Esophagus muscularis mucosa (tissue), 4 donors: ENCODE results near the gene APH1A. TPM values are rescaled to one million over a fixed set of nuclear protein-coding genes. Genes with fewer than 3 reads are reported as not detected.
"Not testable (repeated sequence)": the region's sequence is repeated elsewhere in the genome, so short reads cannot be mapped to it uniquely, and the experiment has no call there.

ENCODE experiments used
- DNase-seq: peaks from one replicate; pipeline ENCODE4 v3.0.0-alpha.2; 2017; ENCODE audit errors: extremely low spot score
- H3K27ac ChIP-seq, 4 donors: fragments of 200-600 bp; sonication (generic); replicated peaks in 1 of 4; 1 replicate in 3 of 4; 2 replicates in 1 of 4; pipeline ENCODE4 v1.5.1; 2016 to 2019; ENCODE audit warnings: mild to moderate bottlenecking in 1 of 4
- H3K27me3 ChIP-seq, 4 donors: fragments of 200-600 bp; sonication (generic); one replicate each; pipeline versions ENCODE4 v1.5.1 to v1.6.0; 2016 to 2019
- H3K36me3 ChIP-seq, 4 donors: fragments of 200-600 bp; sonication (generic); one replicate each; pipeline ENCODE4 v1.5.1; 2016 to 2019
- H3K4me1 ChIP-seq, 4 donors: fragments of 200-600 bp; sonication (generic); one replicate each; pipeline ENCODE4 v1.5.1; 2016 to 2019
- H3K4me3 ChIP-seq, 4 donors: fragments of 200-600 bp; sonication (generic); 1 replicate in 2 of 4; 2 replicates in 2 of 4; pipeline ENCODE4 v1.5.1; 2016 to 2019; ENCODE audit warnings: mild to moderate bottlenecking in 4 of 4, moderate library complexity in 1 of 4
- H3K9me3 ChIP-seq, 4 donors: fragments of 200-600 bp; sonication (generic); 1 replicate in 3 of 4; 2 replicates in 1 of 4; pipeline ENCODE4 v1.5.1; 2016 to 2019
- CTCF ChIP-seq, 3 experiments: fragments of 200-600 bp in 2 of 3; fragments of 450-650 bp in 1 of 3; sonication (generic) in 2 of 3; IDR thresholded peaks; one replicate each; pipeline ENCODE4 v1.5.1; 2017 to 2019; ENCODE audit warnings: antibody characterized with exemption in 3 of 3, mild to moderate bottlenecking in 2 of 3, moderate library complexity in 1 of 3
- EP300 ChIP-seq: sonication (generic); formaldehyde crosslinking; IDR thresholded peaks from one replicate; pipeline ENCODE4 v1.6.1; 2017; ENCODE audit warnings: antibody characterized with exemption
- POLR2A ChIP-seq: fragments of 450-650 bp; IDR thresholded peaks from one replicate; pipeline ENCODE4 v1.6.1; 2017; ENCODE audit warnings: antibody characterized with exemption, moderate library complexity, mild to moderate bottlenecking, low read depth
- POLR2AphosphoS5 ChIP-seq, 2 donors: sonication (generic); formaldehyde crosslinking; IDR thresholded peaks; one replicate each; pipeline ENCODE4 v1.6.1; 2017; ENCODE audit warnings: antibody characterized with exemption in 2 of 2
- WGBS: methylation state at CpG from one replicate; pipeline ENCODE4 v1.1.5; 2018; 5-methylcytosine and 5-hydroxymethylcytosine counted together
- intact Hi-C: fragments of 100-400 bp; cut with DNase I; formaldehyde crosslinking; loops from one replicate; pipeline ENCODE4 v1.15.1; 2023
- total RNA-seq, 4 donors: library from RNA; depleted of rRNA; stranded (reverse); fragments of >200 nt; gene quantifications; one replicate each; pipeline versions ENCODE4 v1.1.0 to v1.2.1, GENCODE V29; 2016

The APH1A gene
- total RNA-seq, 4 donors from 2014 or later = 36.1 to 63.5 (median 49.7) TPM

- intact Hi-C loops = loop anchor here (2.0 kb wide), 1 partner anchor 24 kb away; no protein-coding TSS in a partner anchor
- 27% methylated on average over 13 of the region's 14 CpGs for WGBS
Observed at GRCh38 chr1:150256554-150257341, 12.1 kb downstream of the APH1A start.

GRCh38 chr1:150256198-150256553, 12.6 kb downstream of the APH1A start:
- Histone ChIP-seq H3K36me3 (no peaks in the 10 kb centered on the region), H3K27ac (peak overlapping the region; percentile 71 to 85 (median 81)), H3K4me3 (peak overlapping the region in 3 of 4 donors; percentile 19 to 35 (median 26)), H3K4me1 (peaks cover 13 to 54% (median 45%) of the 10 kb centered on the region in 4 donors), H3K9me3 (no peaks in the 10 kb centered on the region), H3K27me3 (no peaks in the 10 kb centered on the region)
- WGBS = 7% methylated on average over 1 of the region's 1 CpG
- TF ChIP-seq POLR2A (no peak), CTCF (IDR thresholded peaks at IDR 0.05) (no peak), EP300 (no peak), POLR2AphosphoS5 (IDR thresholded peaks at IDR 0.05) (no peak)
- DNase-seq = no peak
- intact Hi-C loops = loop anchor here (2.0 kb wide), 1 partner anchor 25 kb away; no protein-coding TSS in a partner anchor

More at GRCh38 chr1:150256554-150257341, 12.1 kb downstream of the APH1A start:
- peak overlapping the region; percentile 71 to 85 (median 81) for H3K27ac ChIP-seq
- peaks cover 13 to 54% (median 45%) of the 10 kb centered on the region in 4 donors for H3K4me1 ChIP-seq
- no peak for DNase-seq
- TF ChIP-seq POLR2A = no peak
- peak in 1 of 2 donors; percentile 10 for TF ChIP-seq POLR2AphosphoS5 (IDR thresholded peaks at IDR 0.05)
- TF ChIP-seq CTCF (IDR thresholded peaks at IDR 0.05) = no peak
- TF ChIP-seq EP300 = no peak
- H3K9me3 ChIP-seq = no peaks in the 10 kb centered on the region
- H3K4me3 ChIP-seq = peak overlapping the region in 2 of 4 donors; percentile 19 to 35
- H3K27me3 ChIP-seq = no peaks in the 10 kb centered on the region
- H3K36me3 ChIP-seq = no peaks in the 10 kb centered on the region

DNA sequence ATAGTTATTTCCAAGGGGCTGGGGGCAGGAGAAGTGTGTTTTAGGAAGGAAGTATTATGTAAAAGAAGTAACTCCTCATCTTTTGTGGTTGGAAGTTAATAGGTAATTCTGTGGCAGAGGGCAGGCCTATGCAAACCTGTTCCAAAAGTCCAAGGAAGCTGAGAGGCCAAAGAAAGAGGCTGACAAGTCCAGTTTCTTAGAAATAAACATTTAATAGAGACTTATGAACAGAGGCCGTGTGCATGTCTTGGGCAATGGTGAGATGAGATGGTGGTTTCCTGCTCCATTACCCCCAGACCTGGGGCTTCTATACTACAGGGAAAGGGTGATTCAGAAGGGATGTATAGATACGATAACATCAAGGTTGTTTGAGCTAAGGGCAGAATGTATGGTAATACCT, 18.9 kb downstream of the APH1A start:
- Histone ChIP-seq H3K27ac (no peak overlapping the region), H3K4me3 (no peak overlapping the region), H3K36me3 (no peaks in the 10 kb centered on the region), H3K4me1 (no peaks in the 10 kb centered on the region), H3K9me3 (no peaks in the 10 kb centered on the region), H3K27me3 (no peaks in the 10 kb centered on the region)
- intact Hi-C loops = no loop called here
- WGBS = 79% methylated on average over 2 of the region's 2 CpGs
- TF ChIP-seq CTCF (IDR thresholded peaks at IDR 0.05) (no peak), POLR2A (no peak), POLR2AphosphoS5 (IDR thresholded peaks at IDR 0.05) (no peak), EP300 (no peak)
- no peak for DNase-seq

- H3K27ac ChIP-seq = no peak overlapping the region
- intact Hi-C loops = no loop called here
- TF ChIP-seq POLR2A (no peak), EP300 (no peak), POLR2AphosphoS5 (IDR thresholded peaks at IDR 0.05) (no peak)
- no peaks in the 10 kb centered on the region for H3K9me3 ChIP-seq
- no peaks in the 10 kb centered on the region for H3K27me3 ChIP-seq
- DNase-seq = no peak
- 88% methylated on average over 3 of the region's 3 CpGs for WGBS
- H3K36me3 ChIP-seq = no peaks in the 10 kb centered on the region
- no peak overlapping the region for H3K4me3 ChIP-seq
- H3K4me1 ChIP-seq = no peaks in the 10 kb centered on the region
Observed at GRCh38 chr1:150243003-150243402, 25.8 kb downstream of the APH1A start.

GRCh38 chr1:150237746-150238145, 31.1 kb downstream of the APH1A start:
- no peaks in the 10 kb centered on the region for H3K27me3 ChIP-seq
- H3K4me1 ChIP-seq = peaks cover 4 to 18% (median 16%) of the 10 kb centered on the region in 4 donors
- intact Hi-C loops = loop anchor here (5.0 kb wide), 1 partner anchor 125 kb away; the partner anchor contains the start of gene RPRD2
- DNase-seq = peak; percentile 60
- H3K27ac ChIP-seq = no peak overlapping the region
- WGBS = 91% methylated on average over 21 of the region's 21 CpGs
- no peak overlapping the region for H3K4me3 ChIP-seq
- H3K36me3 ChIP-seq = no peaks in the 10 kb centered on the region
- TF ChIP-seq POLR2AphosphoS5 (IDR thresholded peaks at IDR 0.05) = no peak
- H3K9me3 ChIP-seq = no peaks in the 10 kb centered on the region

DNA sequence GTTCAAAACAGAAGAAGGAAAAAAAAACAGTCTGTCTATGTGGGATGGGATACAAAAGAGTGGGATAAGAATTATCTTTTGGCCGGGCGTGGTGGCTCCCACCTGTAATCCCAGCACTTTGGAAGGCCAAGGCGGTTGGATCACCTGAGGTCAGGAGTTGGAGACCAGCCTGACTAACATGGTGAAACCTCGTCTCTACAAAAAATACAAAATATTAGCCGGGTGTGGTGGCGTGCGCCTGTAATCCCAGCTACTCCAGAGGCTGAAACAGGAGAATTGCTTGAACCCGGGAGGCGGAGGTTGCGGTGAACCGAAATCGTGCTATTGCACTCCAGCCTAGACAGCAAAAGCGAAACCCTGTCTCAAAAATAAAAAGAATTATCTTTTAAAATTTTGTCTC, 31.6 kb downstream of the APH1A start:
- intact Hi-C loops = loop anchor here (5.0 kb wide), 1 partner anchor 125 kb away; the partner anchor contains the start of gene RPRD2
- not testable (repeated sequence) for H3K27me3 ChIP-seq, H3K9me3 ChIP-seq, DNase-seq, H3K27ac ChIP-seq, H3K36me3 ChIP-seq
- Histone ChIP-seq H3K4me1 (peaks cover 4 to 18% (median 16%) of the 10 kb centered on the region in 4 donors), H3K4me3 (peak overlapping the region in 1 of 4 donors; percentile 84)
- whole genome bisulfite sequencing = 92% methylated on average over 13 of the region's 13 CpGs
